H9 (cell line): Measurements from ENCODE around the gene POU2F2. TPM values are rescaled to one million over a fixed set of nuclear protein-coding genes. Genes with fewer than 3 reads are reported as not detected.

Source experiments
- DNase-seq: peaks from one replicate; pipeline ENCODE4 v3.0.0-alpha.2; 2017
- H2AFZ ChIP-seq: one replicate; pipeline ENCODE4 v1.6.1; 2013; ENCODE audit warnings: mild to moderate bottlenecking, low read length, control low read depth, moderate library complexity
- H2AK5ac ChIP-seq: 2 replicates; pipeline ENCODE4 v1.6.1; 2013; ENCODE audit warnings: low read length, control low read depth, mixed read lengths; ENCODE audit not compliant: insufficient read length
- H2BK120ac ChIP-seq: one replicate; pipeline ENCODE4 v1.6.1; 2013; ENCODE audit warnings: low read depth, mild to moderate bottlenecking, low read length, control low read depth, inconsistent platforms; ENCODE audit not compliant: poor library complexity, severe bottlenecking
- H2BK12ac ChIP-seq: 2 replicates; pipeline ENCODE4 v1.6.1; 2013; ENCODE audit warnings: low read length, control low read depth, mixed read lengths, low read depth; ENCODE audit not compliant: insufficient read length
- H2BK15ac ChIP-seq: 2 replicates; pipeline ENCODE4 v1.6.1; 2013; ENCODE audit warnings: low read depth, low read length, control low read depth
- H2BK20ac ChIP-seq: one replicate; pipeline ENCODE4 v1.6.1; 2013; ENCODE audit warnings: low read depth, mild to moderate bottlenecking, low read length, control low read depth, inconsistent platforms; ENCODE audit not compliant: poor library complexity, severe bottlenecking
- H2BK5ac ChIP-seq: 2 replicates; pipeline ENCODE4 v1.6.1; 2013; ENCODE audit warnings: low read length, control low read depth, mixed read lengths; ENCODE audit not compliant: insufficient read length
- H3K14ac ChIP-seq: 2 replicates; pipeline ENCODE4 v1.6.1; 2013; ENCODE audit warnings: low read length, control low read depth; ENCODE audit not compliant: insufficient read depth
- H3K18ac ChIP-seq: 2 replicates; pipeline ENCODE4 v1.6.1; 2013; ENCODE audit warnings: low read depth, mild to moderate bottlenecking, mixed read lengths, low read length, control low read depth; ENCODE audit not compliant: insufficient read length
- H3K23ac ChIP-seq: 2 replicates; pipeline ENCODE4 v1.6.1; 2013; ENCODE audit warnings: low read length, control low read depth, mixed read lengths, low read depth; ENCODE audit not compliant: insufficient read length
- H3K23me2 ChIP-seq: 2 replicates; pipeline ENCODE4 v1.6.1; 2013; ENCODE audit warnings: low read depth, mild to moderate bottlenecking, mixed read lengths, low read length, control low read depth; ENCODE audit not compliant: insufficient read length, poor library complexity, severe bottlenecking
- H3K27ac ChIP-seq: 2 replicates; pipeline ENCODE4 v1.5.1; 2013; ENCODE audit warnings: low read length, control low read depth, mixed read lengths, low read depth; ENCODE audit not compliant: insufficient read length
- H3K27me3 ChIP-seq: 2 replicates; pipeline ENCODE4 v1.6.1; 2013; ENCODE audit warnings: low read length, control low read depth, inconsistent platforms; ENCODE audit not compliant: insufficient read depth
- H3K4ac ChIP-seq: 2 replicates; pipeline ENCODE4 v1.6.1; 2013; ENCODE audit warnings: low read depth, mild to moderate bottlenecking, control low read depth, inconsistent platforms, low read length, moderate library complexity
- H3K4me1 ChIP-seq: 2 replicates; pipeline ENCODE4 v1.6.1; 2013; ENCODE audit warnings: low read length, control low read depth, inconsistent platforms; ENCODE audit not compliant: insufficient read depth
- H3K4me2 ChIP-seq: 2 replicates; pipeline ENCODE4 v1.6.1; 2013; ENCODE audit warnings: low read length, control low read depth, mixed read lengths; ENCODE audit not compliant: insufficient read length, insufficient read depth
- H3K56ac ChIP-seq: 2 replicates; pipeline ENCODE4 v1.6.1; 2013; ENCODE audit warnings: low read depth, mild to moderate bottlenecking, mixed read lengths, low read length, control low read depth; ENCODE audit not compliant: insufficient read length
- H3K79me1 ChIP-seq: 2 replicates; pipeline ENCODE4 v1.6.1; 2013; ENCODE audit warnings: low read depth, mild to moderate bottlenecking, moderate library complexity, low read length, control low read depth, inconsistent platforms; ENCODE audit not compliant: insufficient read depth, poor library complexity, severe bottlenecking
- H3K79me2 ChIP-seq: 2 replicates; pipeline ENCODE4 v1.6.1; 2013; ENCODE audit warnings: low read length, control low read depth, inconsistent platforms; ENCODE audit not compliant: insufficient read depth
- H3K9ac ChIP-seq: 2 replicates; pipeline ENCODE4 v1.6.1; 2013; ENCODE audit warnings: low read length, control low read depth, mixed read lengths; ENCODE audit not compliant: insufficient read length; ENCODE audit errors: extremely low read depth
- H3K9me3 ChIP-seq: one replicate; pipeline ENCODE4 v1.6.1; 2013; ENCODE audit warnings: low read depth, low read length, inconsistent platforms; ENCODE audit not compliant: control insufficient read depth
- H3T11ph ChIP-seq: one replicate; pipeline ENCODE4 v1.6.1; 2013; ENCODE audit warnings: mild to moderate bottlenecking, low read length, control low read depth, inconsistent platforms
- H4K20me1 ChIP-seq: one replicate; pipeline ENCODE4 v1.6.1; 2013; ENCODE audit not compliant: control insufficient read depth, insufficient read length, insufficient read depth
- H4K5ac ChIP-seq: 2 replicates; pipeline ENCODE4 v1.6.1; 2013; ENCODE audit warnings: low read depth, mild to moderate bottlenecking, mixed read lengths, low read length, control low read depth; ENCODE audit not compliant: insufficient read length
- H4K8ac ChIP-seq: replicated peaks from 2 replicates; pipeline ENCODE4 v1.6.1; 2013; ENCODE audit warnings: low read length, control low read depth, mixed read lengths, low read depth; ENCODE audit not compliant: insufficient read length
- H4K91ac ChIP-seq: 2 replicates; pipeline ENCODE4 v1.6.1; 2013; ENCODE audit warnings: low read depth, mild to moderate bottlenecking, moderate library complexity, mixed read lengths, low read length, control low read depth; ENCODE audit not compliant: insufficient read length
- H3K27ac Mint-ChIP-seq, 3 experiments: 2 replicates in 2 of 3; 3 replicates in 1 of 3; pipeline ENCODE4 v1.8.0; 2020 to 2021; ENCODE audit warnings: mixed read lengths in 3 of 3, mild to moderate bottlenecking in 1 of 3, moderate library complexity in 1 of 3
- H3K27me3 Mint-ChIP-seq: 2 replicates; pipeline ENCODE4 v1.8.0; 2021; ENCODE audit warnings: low read depth, mild to moderate bottlenecking, moderate library complexity, mixed read lengths
- H3K36me3 Mint-ChIP-seq, 3 experiments: 2 replicates in 2 of 3; 3 replicates in 1 of 3; pipeline ENCODE4 v1.8.0; 2020 to 2021; ENCODE audit warnings: low read depth in 3 of 3, mixed read lengths in 3 of 3; ENCODE audit not compliant: insufficient read depth in 1 of 3
- H3K4me1 Mint-ChIP-seq, 2 experiments: 2 replicates each; pipeline ENCODE4 v1.8.0; 2020; ENCODE audit warnings: mixed read lengths in 2 of 2
- H3K4me3 Mint-ChIP-seq, 2 experiments: 2 replicates in 1 of 2; 3 replicates in 1 of 2; pipeline ENCODE4 v1.8.0; 2020 to 2021; ENCODE audit warnings: mild to moderate bottlenecking in 2 of 2, mixed read lengths in 2 of 2, moderate library complexity in 1 of 2
- H3K9me3 Mint-ChIP-seq, 2 experiments: 2 replicates in 1 of 2; 3 replicates in 1 of 2; pipeline ENCODE4 v1.8.0; 2020; ENCODE audit warnings: mild to moderate bottlenecking in 2 of 2, mixed read lengths in 2 of 2, moderate library complexity in 1 of 2
- WGBS: extraction: QIAGEN DNeasy Blood & Tissue Kit; methylation state at CpG from one replicate; pipeline ENCODE4 v1.1.7; 2013; ENCODE audit warnings: missing lambda C conversion rate, low lambda C conversion rate, mixed read lengths; ENCODE audit not compliant: insufficient read length; ENCODE audit errors: extremely low coverage; 5-methylcytosine and 5-hydroxymethylcytosine counted together
- total RNA-seq: library from RNA; stranded (reverse); gene quantifications from 2 replicates; pipeline ENCODE4 v1.2.1, GENCODE V29; 2021
- TF ChIP-seq, protein P1 (sequence below): fragments of 200-600 bp; sonication (generic); conservative IDR thresholded peaks from 3 replicates; pipeline ENCODE4 v1.8.0; 2021; ENCODE audit warnings: antibody characterized with exemption, mild to moderate bottlenecking

The POU2F2 gene
- total RNA-seq, 1 experiment from 2014 or later = 2.9 TPM

DNA sequence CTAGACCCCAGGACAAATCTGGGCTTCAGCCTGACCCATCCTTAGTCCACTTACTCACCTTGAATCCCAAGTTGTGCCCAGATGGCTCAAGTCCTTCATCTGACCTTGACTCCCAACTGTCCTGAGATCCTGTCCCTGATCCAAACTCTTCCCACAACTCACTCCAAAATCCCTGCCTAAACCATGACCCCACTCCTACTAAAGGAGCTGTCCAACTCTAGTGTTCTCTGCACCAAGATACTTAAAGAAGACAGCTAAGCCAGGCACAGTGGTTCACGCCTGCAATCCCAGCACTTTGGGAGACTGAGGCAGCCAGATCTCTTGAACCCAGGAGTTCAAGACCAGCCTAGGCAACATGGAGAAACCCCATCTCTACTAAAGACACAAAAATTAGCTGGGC is 8.5 kb downstream of the POU2F2 start:
- no peak overlapping the region for H2AFZ ChIP-seq
- no peaks in the 10 kb centered on the region for H3K9me3 ChIP-seq
- H4K91ac ChIP-seq = no peak overlapping the region
- H3K23ac ChIP-seq = no peak overlapping the region
- H2AK5ac ChIP-seq = no peak overlapping the region
- no peak overlapping the region for H4K8ac ChIP-seq
- no peak overlapping the region for H3K27ac ChIP-seq
- peaks cover 27% of the 10 kb centered on the region for H3K27me3 Mint-ChIP-seq
- H2BK120ac ChIP-seq = no peak overlapping the region
- 0 out of 2 replicates have a peak, but pooled peaks cover 2% of the 10 kb centered on the region for H3K4me1 ChIP-seq
- H3K56ac ChIP-seq = no peak overlapping the region
- H3K4me1 Mint-ChIP-seq = peaks cover 14 to 23% of the 10 kb centered on the region in 2 experiments
- H3T11ph ChIP-seq = no peak overlapping the region
- no peak overlapping the region for H2BK15ac ChIP-seq
- no peak overlapping the region for H4K5ac ChIP-seq
- H2BK5ac ChIP-seq = no peak overlapping the region
- no peak overlapping the region for H2BK20ac ChIP-seq
- H3K36me3 Mint-ChIP-seq = no peaks in the 10 kb centered on the region
- TF ChIP-seq, protein P1, sequence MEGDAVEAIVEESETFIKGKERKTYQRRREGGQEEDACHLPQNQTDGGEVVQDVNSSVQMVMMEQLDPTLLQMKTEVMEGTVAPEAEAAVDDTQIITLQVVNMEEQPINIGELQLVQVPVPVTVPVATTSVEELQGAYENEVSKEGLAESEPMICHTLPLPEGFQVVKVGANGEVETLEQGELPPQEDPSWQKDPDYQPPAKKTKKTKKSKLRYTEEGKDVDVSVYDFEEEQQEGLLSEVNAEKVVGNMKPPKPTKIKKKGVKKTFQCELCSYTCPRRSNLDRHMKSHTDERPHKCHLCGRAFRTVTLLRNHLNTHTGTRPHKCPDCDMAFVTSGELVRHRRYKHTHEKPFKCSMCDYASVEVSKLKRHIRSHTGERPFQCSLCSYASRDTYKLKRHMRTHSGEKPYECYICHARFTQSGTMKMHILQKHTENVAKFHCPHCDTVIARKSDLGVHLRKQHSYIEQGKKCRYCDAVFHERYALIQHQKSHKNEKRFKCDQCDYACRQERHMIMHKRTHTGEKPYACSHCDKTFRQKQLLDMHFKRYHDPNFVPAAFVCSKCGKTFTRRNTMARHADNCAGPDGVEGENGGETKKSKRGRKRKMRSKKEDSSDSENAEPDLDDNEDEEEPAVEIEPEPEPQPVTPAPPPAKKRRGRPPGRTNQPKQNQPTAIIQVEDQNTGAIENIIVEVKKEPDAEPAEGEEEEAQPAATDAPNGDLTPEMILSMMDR = no peak
- no peak overlapping the region for H2BK12ac ChIP-seq
- H3K4me2 ChIP-seq = no peak overlapping the region
- H3K79me1 ChIP-seq = no peaks in the 10 kb centered on the region
- no peak overlapping the region for H3K4ac ChIP-seq
- H3K18ac ChIP-seq = no peak overlapping the region
- no peaks in the 10 kb centered on the region for H3K27me3 ChIP-seq
- no peaks in the 10 kb centered on the region; a peak in 1 of 5 replicates for H3K9me3 Mint-ChIP-seq
- no peaks in the 10 kb centered on the region for H3K79me2 ChIP-seq
- no peak overlapping the region for H3K4me3 Mint-ChIP-seq
- whole genome bisulfite sequencing = no CpG with 5 or more reads among the region's 1 CpG
- H3K23me2 ChIP-seq = no peaks in the 10 kb centered on the region
- H3K14ac ChIP-seq = no peak overlapping the region
- H4K20me1 ChIP-seq = no peaks in the 10 kb centered on the region
- no peak for DNase-seq
- no peak overlapping the region for H3K9ac ChIP-seq
- no peak overlapping the region for H3K27ac Mint-ChIP-seq
